ENCODE results near the gene OTOA.
"Not testable (repeated sequence)": the region's sequence is repeated elsewhere in the genome, so short reads cannot be mapped to it uniquely, and the experiment has no call there.

The OTOA gene

DNA sequence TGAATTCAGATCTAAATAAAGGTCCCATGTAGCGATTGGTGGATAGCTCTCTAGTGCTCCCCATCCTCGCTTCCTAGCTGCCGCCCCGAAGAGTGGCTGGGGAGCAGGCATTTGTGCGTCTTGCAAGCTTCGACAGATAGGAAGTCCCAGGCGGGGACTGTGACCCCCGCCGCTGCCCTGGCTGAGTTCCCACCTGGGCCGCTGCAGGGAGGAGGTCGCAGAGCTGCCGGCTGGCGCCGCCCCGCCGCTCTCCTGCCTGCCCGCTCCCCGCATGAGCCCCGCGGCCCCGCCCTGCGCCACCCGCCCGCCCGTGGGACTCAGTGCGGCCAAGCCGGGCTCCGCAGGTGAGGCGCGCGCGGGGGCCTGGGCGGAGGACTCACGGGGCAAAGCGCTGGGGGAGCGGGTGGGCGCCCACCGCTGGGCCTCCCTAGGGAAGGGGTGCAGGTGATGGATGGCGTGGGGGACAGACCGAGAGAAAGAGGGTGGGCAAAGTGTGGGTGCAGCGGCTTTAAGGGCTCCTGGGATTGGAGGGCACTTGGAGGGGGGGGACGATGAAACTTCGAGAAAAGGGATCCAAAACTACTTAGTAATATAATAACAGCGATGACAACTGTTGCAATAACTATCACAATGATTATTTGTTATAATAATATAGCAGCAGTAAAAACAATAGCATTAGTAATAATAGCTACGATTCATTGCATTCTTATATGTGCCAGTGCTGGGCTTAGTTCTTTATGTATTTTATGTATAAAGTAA, at the start of gene OTOA:
OTOA (plus strand) TSS at position 80 of the 759 bp plus-strand sequence. CDS start 14,547 bp downstream, outside the sequence.
- no peak for DNase-seq

DNA sequence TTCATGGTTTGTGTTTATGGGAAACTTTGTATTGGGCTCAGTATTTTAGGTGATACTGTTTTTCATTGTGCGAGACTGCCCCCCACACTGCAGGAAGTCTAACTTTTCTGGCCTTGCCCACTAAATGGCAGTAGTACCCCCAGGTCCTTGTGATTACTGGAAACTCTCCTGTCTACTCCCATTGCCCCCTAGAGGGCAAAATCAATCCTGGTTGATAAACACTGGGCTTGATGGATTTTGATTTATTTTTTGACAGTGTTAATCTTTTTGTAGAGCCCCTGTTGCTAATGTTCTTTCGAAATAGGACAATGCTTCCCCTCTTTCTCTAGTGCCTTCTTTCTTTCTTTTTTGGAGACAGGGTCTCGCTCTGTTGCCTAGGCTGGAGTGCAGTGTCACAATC, 48.9 kb upstream of the OTOA start:
- no peak for DNase-seq

DNA sequence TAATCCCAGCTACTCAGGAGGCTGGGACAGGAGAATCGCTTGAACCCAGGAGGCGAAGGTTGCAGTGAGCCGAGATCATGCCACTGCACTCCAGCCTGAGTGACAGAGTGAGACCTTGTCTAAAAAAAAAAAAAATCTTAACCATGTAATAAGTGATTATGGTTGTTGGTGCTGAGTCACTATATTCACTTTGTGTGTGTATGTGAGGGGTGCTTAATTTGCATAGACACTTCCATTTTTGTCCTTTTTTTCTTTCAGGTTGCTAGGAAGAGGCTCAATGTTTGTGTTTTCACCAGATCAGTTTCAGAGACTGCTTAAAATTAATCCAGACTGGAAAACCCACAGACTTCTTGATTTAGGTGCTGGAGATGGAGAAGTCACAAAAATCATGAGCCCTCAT, 46.2 kb upstream of the OTOA start:
- DNase-seq, result no peak

DNA sequence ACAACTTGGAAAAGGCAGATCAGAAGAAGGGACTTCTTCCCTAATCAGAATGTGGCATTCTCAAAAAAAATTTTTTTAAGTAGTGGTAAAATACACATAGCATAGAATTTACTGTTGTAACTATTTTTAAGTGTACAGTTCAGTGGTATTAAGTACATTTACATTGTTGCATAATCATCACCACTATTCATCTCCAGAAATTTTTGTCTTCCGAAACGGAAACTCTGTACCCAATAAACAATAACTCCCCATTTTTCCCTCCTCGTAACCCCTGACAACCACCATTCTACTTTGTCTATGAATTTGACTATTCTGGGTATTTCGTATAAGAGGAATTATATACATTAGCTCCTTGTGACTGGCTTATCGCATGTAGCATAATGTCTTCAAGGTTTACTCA, 45.5 kb upstream of the OTOA start:
- DNase-seq, result no peak

DNA sequence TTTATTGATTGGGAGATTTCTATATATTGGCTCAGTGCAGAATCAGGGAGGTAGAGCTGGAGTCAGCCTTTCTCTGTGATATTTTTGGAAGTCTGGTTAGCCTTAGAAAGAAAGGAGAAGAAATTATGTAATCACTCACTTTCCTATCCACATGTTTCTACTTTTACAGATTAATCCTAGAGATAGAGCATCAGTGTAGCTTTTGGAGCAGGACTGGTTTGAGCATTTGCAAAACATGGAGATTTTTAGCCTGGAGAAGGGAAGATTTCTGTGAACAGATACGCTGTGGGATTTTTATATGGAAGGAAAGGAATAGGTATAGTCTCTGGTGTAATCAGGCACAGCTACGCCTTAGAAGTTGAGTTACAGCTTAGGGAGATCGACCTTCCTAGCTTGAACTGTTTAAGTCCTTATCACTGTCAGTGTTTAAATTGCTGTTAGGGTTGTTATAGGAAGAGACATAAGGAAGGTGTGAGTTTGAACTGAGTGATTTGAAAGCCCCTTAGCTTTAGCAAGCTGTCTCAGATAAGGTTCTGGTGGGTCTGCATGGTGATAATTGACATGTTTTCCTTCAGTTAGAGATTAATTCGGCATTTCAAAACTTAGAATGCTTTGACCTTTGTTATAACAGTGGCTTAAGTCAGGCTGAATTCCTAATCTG, 43.9 kb upstream of the OTOA start:
- no peak for DNase-seq

DNA sequence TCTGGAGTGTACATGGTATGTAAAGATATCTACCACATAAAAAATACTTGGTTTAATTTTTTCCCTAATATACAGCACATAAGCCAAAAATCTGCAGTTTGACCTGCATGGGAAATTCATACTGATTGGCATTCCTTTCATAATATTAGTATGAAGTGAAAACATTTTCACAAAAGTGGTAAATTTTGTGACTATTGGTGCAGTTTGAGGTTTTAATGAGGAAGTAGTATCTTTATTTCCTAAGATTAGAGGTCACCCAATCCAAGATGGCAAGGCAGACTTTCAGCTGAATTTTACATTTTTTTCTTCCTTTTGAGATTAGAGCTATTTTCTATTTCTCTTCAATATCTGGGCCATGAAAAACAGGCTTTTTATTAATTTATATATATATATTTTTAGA, 43.2 kb upstream of the OTOA start:
- no peak for DNase-seq

DNA sequence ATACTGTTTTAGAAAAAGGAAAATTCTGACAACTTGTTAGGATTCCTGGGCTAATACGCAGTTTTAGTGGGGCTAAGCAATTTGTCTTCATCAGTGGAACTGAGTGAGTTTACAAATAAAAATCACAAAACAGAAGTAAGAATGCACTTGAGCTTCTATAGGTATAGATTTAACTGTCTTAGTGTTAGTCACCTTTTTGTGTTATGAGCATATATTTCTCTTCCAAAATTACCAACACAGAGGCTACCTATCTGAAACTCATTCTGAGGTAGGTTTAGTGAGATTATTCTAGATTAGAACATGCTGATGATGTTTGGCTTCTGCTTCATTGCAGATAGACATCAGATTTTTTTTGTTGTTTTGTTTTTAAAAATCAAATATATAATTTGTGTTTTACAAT, 41.2 kb upstream of the OTOA start:
- DNase-seq, result no peak

DNA sequence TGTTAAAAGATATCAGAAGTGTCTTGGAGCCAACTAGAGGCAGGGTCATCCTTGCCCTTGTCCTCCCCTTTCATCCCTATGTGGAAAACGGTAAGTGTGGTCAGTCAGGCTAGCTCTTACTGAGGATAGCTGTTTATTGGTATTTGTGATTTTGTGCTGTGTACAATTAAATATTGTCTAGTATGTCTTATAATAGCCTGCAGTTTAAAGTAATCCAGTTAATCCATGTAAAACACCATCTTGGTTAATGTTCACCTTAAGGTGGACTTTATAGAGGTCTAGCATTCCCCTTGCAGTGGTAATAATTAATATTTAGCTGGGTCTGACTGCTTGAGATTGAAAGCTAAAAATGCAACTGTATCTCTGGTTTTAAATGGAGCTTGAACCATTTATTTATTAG, 38.7 kb upstream of the OTOA start:
- DNase-seq, result no peak

DNA sequence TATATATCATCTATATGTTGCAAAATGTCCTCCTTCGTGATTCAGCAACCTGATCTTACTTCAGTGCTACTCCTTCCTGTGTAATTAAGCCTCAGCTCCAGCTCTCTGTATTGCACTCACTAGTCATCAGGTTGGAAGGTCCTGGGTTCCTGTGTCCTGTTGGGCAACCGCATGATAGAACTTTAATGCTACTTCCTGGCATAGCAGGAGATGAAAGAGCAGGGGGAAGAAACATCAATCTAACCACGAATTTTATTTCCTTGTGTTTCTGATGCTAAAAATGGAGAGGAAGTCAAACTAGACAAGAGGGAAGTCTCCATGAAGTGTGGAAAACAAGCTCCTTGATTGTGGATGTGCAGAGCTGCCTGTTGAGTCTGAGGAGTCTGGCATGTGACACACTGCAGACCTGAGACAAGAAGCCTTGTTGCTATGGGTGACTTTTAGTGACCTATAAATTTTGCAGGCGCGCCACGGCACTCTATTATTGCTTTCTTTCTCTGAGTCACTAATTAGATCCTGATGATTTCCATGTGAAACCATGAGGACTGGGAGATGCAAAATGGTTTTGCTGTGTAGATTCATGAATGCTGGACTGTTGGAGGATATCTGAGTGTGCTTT, 37.0 kb upstream of the OTOA start:
- no peak for DNase-seq

DNA sequence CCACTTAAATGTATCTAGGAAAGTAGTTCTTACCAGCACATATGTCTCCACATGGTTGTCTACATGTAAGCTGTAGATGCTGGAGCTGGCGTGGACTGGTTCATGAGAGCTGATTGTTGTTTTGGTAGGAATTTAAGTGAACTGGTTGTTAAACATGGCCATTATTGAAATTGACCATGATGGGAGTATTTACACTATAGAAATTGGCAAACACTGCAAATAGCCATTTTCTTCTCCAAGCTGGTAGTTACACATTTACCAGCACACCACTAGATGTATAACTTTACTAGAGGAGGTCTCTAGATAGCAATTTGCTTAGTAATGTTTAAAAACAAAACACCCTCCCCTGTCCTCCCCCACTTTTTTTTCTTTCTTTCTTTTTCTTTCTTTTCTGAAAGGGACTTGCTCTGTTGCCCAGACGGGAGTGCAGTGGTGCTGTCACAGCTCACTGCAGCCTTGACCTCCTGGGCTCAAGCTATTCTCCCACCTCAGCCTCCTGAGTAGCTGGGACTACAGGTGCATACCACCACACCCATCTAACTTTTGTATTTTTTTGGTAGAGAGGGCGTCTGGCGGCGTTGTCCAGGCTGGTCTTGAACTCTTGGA, 35.5 kb upstream of the OTOA start:
- DNase-seq, result no peak

DNA sequence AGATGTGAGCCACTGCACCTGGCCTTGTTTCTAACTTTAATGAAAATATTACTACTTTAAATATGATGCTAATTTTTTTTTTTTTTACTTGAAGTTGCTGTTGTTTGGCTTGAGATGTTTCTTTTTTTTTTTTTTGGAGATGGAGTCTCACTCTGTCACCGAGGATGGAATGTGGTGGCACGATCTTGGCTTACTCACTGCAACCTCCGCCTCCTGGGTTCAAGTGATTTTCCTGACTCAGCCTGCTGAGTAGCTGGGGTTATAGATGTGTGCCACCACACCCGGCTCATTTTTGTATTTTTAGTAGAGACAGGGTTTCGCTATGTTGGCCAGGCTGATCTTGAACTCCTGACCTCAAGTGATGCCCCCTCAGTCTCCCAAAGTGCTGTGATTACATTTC, 35.0 kb upstream of the OTOA start:
- no peak for DNase-seq

DNA sequence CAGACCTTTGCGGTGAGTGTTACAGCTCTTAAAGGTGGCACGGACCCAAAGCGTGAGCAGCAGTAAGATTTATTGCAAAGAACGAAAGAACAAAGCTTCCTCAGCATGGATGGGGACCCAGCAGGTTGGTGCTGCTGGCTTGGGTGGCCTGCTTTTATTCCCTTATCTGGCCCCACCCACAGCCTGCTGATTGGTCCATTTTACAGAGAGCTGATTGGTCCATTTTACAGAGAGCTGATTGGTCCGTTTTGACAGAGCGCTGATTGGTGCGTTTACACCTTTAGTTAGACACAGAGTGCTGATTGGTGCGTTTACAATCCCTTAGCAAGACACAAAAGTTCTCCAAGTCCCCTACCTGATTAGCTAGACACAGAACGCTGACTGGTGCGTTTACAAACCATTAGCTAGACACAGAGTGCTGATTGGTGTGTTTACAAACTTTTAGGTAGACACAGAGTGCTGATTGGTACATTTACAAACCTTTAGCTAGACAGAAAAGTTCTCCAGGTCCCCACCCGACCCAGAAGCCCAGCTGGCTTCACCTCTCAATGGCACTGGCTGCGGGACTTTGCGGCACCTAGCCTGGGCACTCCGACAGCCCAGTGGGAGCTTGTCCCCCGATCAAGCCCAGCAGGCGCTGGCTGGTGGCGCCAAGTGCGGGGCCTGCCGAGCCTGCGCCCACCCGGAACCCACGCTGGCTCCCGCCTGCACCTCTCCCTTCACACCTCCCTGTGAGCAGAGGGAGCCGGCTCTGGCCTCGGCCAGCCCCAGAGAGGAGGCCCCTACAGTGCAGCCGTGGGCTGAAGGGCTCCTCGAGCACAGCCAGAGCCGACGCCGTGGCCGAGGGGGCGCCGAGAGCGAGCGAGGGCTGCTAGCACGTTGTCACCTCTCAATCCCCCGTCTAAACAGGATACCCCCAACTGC, 33.9 kb upstream of the OTOA start:
- not testable (repeated sequence) for DNase-seq

DNA sequence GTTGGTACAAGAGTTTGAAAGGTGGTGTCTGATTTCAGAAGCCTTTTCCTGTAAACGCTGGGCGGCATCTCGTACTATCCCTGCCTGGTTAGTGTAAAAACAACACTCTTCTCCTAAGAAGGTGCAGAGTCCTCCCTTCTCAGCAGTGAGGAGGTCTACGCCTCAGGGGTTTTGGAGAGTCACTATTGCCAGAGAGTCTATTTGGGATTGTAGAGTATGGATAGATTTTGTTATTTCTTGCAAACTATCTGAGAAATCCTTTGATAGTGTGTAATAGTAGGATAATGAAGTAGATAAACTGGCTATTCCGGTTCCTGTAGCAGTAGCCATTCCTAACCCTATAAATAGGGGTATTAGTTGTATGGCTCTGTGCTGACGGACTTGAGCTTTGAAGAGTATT, 32.9 kb upstream of the OTOA start:
- not testable (repeated sequence) for DNase-seq

DNA sequence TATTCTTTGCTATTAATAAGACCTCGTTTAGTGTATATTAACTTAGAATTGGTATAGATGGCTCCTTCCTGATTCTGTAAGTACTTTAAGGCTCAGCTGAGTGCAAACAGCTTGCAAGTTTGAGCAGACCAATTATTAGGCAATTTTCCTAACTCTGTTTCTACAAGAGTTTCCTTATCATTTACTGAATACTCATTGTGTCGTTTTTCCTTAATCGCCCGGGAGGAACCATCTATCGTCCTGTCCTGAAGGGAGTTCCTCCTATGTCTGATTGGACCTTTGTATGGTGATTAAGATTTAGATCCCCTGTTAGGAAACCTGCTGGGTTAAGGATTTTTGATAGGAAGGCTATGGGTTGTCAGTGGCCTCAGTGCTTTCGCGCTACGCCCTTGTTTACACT, 32.4 kb upstream of the OTOA start:
- not testable (repeated sequence) for DNase-seq

DNA sequence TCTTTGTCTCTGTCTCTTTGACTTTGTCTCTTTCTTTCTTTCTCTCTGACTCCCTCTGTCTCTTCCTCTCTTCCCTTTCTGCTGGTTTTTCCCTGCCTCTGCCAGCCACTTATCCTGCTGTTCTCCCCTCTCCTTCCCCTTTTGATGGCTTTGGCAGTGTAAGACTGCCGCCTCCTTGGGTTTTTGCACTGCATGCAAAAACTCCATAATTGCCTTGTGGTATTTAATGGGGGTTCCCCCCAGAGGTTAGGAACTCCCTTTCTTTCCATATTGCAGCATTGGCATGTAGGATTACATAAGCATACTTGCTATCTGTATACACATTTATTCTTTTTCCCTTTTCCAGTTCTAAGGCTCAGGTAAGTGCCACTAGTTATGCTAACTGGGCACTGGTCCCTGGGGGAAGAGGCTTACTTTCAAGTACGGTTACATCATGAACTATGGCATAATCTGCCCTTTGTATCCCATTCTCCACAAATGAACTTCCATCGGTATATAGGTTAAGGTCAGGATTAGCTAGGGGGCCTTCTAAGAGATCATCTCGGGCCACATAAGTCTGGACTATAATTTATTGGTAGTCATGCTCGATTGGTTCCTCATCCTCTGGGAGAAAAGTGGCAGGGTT, 31.7 kb upstream of the OTOA start:
- DNase-seq, result not testable (repeated sequence)

DNA sequence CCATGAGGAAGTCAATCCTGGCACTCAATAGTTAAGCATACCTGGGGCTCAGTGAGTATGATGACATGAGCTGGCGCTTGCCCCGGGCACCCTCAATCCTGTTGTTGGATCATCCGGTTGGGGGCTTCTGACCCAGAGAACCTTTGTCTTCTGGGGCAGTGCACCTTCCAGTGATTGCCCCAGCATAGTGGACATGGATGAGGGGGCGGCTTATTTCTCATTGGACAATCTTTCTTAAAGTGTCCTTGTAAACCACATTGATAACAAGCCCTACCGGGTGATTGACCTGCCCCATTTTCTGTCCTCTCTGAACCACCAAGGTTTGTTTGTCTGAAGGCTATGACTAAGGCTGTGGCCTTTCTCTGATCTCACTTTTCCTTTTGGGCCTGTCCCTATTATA, 29.6 kb upstream of the OTOA start:
- DNase-seq, result no peak

DNA sequence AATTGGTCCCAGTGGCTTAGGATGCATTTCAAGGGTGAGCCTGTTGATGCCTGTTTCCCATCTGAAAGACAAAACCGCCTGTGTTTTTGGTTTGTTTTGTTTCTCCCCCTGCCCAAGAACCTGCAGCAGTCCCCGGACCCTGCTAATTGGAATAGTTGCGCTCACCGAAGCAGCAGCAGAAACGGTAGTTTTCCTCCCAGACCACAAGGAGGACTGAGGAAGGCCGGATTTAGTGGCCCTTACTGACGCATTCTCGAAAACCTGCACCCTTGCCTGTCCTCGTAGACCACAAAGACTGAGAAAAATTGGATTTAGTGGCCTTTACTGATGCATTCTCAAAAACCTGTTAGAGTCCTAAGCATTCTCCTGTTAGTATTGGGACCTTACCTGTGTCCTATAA, 28.1 kb upstream of the OTOA start:
- not testable (repeated sequence) for DNase-seq

DNA sequence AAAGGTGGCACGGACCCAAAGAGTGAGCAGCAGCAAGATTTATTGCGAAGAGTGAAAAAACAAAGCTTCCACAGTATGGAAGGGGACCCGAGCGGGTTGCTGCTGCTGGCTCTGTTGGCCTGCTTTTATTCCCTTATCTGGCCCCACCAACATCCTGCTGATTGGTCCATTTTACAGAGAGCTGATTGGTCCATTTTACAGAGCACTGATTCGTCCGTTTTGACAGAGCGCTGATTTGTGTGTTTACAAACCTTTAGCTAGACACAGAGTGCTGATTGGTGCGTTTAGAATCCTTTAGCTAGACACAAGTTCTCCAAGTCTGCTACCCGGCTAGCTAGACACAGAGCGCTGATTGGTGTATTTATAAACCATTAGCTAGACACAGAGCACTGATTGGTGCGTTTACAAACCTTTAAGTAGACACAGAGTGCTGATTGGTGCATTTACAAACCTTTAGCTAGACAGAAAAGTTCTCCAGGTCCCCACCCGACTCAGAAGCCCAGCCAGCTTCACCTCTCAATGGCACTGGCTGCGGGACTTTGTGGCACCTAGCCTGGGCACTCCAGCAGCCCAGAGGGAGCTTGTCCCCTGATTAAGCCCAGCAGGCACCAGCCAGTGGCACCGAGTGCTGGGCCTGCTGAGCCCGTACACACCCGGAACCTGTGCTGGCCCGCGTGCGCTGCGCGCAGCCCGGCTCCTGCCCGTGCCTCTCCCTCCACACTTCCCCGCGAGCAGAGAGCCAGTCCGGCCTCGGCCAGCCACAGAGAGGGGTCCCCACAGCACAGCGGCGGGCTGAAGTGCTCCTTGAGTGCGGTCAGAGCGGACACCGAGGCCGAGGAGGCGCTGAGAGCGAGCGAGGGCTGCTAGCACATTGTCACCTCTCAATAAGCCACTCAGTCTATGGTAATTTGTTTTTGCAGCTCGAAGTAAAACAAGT, 26.5 kb upstream of the OTOA start:
- DNase-seq, result no peak

DNA sequence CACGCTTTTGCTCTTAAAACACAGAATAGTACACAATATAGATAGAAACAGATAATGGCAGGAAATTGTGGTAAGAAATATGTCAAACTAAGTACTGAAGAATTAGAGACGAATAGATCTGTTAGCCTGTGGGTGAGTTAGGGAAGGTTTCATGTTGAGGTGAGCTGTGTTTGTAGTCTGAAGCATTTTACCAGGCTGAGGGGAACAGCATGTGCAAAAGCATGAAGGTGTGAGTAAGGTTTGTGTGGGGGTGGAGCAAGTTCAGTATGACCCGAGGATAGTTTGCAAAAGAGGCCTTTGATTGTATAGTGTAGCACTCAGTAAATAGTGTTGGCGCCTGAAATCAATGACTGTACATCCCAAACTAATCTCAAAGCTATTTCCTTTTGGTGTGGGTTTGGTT, 25.2 kb upstream of the OTOA start:
- DNase-seq, result no peak

DNA sequence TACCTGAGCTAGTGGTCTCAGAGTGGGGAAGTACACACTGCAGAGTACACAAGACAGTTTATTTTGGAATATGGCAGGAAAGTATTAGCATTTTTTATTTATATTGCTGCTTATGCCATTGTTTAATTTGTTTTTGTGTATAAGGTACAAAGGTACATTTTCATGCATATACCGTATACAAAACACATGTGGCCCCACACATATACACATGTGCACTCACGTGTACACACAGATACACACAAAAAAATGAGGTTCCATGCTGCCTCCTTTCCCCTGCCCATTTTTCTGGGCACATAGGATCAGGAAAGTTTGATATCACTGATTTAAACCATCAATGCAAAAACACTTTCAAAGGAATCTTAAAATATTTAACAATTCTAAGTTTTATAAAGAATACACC, 24.3 kb upstream of the OTOA start:
- DNase-seq, result no peak

DNA sequence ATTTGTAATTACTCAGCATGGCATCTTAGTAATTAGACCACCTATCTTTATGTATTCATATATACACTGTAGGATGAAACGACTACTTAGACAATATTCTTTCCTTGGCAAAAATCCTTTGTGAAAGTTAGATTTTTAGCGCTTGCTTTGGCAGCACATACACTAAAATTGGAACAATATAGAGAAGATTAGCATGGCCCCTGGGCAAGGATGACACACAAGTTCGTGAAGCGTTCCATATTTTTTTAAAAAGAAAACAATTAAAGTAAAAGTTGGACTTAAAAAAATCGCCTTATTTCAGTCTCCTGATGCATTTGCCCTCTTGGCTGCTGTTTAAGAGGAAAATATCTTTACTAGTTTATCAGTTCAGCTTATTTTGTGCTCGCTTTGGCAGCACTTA, 21.9 kb upstream of the OTOA start:
- no peak for DNase-seq

Data from NCI-H1417 treated with DMSO at 0.1 percent for 48 hours (cell line).